ENCODE data around the gene HYOU1.
"Not testable (repeated sequence)": the region's sequence is repeated elsewhere in the genome, so short reads cannot be mapped to it uniquely, and the experiment has no call there.

Gene HYOU1

GRCh38 chr11:119024430-119025098 lies 32.4 kb downstream of the HYOU1 start:
- Mint-ChIP-seq H3K36me3 (ENCODE audit: low read depth) (peaks cover 56% of the 10 kb centered on the region), H3K9me3 (no peaks in the 10 kb centered on the region), H3K27ac (peak overlapping the region; percentile 7 to 95 (median 49)), H3K4me1 (peaks cover 31% of the 10 kb centered on the region), H3K27me3 (ENCODE audit: low read depth) (no peaks in the 10 kb centered on the region), H3K4me3 (peak overlapping the region in 2 of 3 experiments; percentile 29 to 57)
- TF ChIP-seq CTCF (IDR thresholded peaks at IDR 0.05; ENCODE audit: unreplicated experiment in 3 of 3), result no peak

DNA sequence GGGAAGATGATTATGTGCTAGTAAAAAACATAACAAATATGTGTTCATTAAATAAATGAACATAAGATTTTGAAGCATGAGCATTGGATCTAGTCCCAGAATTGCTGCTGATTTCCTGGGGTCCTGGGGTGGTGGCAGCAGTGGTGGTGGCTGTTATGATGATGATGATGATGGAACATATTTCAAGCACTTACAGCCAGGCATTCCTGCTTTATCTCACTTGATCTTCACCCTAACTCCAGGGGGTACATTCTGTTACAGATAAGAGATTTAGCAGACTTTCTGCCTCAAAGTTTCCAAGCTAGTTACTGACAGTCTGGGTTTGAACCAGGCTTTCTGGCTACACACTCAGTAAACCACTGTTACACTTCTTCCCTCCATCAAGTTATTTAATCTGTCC lies 33.3 kb downstream of the HYOU1 start:
- Mint-ChIP-seq H3K4me1 (peaks cover 23% of the 10 kb centered on the region), H3K4me3 (peak overlapping the region in 1 of 3 experiments; percentile 5), H3K27me3 (ENCODE audit: low read depth) (no peaks in the 10 kb centered on the region), H3K9me3 (no peaks in the 10 kb centered on the region), H3K36me3 (ENCODE audit: low read depth) (peaks cover 51% of the 10 kb centered on the region), H3K27ac (peak overlapping the region in 1 of 3 experiments; percentile 1)
- no peak for TF ChIP-seq CTCF (IDR thresholded peaks at IDR 0.05; ENCODE audit: unreplicated experiment in 3 of 3)

DNA sequence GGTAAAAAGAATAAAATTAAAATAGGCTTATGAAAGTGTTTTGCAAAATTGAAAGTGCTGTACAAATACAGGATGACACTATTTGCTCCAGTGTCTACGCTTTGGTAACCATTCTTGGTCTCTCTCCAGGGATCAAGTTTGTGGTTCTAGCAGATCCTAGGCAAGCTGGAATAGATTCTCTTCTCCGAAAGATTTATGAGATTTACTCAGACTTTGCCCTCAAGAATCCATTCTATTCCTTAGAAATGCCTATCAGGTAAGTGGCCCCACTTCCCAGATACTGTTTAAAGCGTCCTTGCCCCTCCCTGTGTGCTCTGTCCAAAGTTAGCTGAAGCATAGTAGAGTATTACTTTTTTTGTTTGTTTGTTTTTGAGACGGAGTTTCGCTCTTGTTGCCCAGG lies 35.4 kb downstream of the HYOU1 start:
- H3K4me3 Mint-ChIP-seq, result peak overlapping the region; percentile 66 to 78 (median 71)
- H3K9me3 Mint-ChIP-seq, result no peaks in the 10 kb centered on the region
- no peaks in the 10 kb centered on the region for H3K27me3 Mint-ChIP-seq (ENCODE audit: low read depth)
- no peak for TF ChIP-seq CTCF (IDR thresholded peaks at IDR 0.05; ENCODE audit: unreplicated experiment in 3 of 3)
- peak overlapping the region in 2 of 3 experiments; percentile 28 to 38 for H3K27ac Mint-ChIP-seq
- peaks cover 22% of the 10 kb centered on the region for H3K4me1 Mint-ChIP-seq
- H3K36me3 Mint-ChIP-seq (ENCODE audit: low read depth), result peaks cover 56% of the 10 kb centered on the region

- Mint-ChIP-seq H3K36me3 (ENCODE audit: low read depth) (peaks cover 64% of the 10 kb centered on the region), H3K9me3 (no peaks in the 10 kb centered on the region), H3K4me1 (peaks cover 22% of the 10 kb centered on the region), H3K27me3 (ENCODE audit: low read depth) (no peaks in the 10 kb centered on the region), H3K4me3 (peak overlapping the region; percentile 99 to 100 (median 99)), H3K27ac (peak overlapping the region; percentile 96 to 100 (median 99))
- no peak for TF ChIP-seq CTCF (IDR thresholded peaks at IDR 0.05; ENCODE audit: unreplicated experiment in 3 of 3)
Observed at GRCh38 chr11:119019996-119020395, 37.0 kb downstream of the HYOU1 start.

DNA sequence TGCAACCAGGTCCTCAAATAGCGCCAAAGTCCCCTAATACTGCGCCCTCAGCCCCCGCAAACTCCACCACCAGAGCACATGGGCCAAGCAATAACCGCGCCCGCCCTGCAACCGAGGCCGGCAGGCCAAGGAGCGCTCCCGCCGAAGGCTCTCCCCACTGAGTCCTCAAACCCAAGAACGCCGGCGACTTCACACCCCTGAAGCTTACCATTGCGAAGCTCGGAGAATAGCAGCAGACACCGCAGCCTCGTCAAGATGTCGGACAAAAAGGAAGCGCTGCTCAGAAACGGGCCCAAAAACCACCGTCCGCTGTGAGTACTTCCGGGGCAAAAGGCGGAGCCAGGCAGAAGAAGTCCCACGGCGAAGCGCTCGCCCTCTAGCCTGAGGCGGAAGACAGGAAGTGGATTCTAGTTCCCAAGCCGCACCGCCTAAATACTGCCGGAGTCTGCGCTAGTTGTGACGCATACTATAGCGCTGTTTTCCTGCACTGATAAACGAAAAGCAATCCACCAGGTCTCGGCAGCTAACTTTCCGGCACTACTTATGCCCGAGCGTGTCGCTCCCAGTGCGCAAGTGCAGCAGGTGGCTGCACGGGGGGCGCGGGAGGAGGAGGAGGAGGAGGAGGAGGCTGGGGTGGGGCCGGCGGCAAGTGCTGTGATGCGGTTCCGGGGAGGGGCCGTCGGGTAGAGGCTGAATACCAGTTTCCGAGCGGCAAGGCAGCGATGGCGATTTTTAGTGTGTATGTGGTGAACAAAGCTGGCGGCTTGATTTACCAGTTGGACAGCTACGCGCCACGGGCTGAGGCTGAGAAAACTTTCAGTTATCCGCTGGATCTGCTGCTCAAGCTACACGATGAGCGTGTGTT lies 38.7 kb downstream of the HYOU1 start, which contains the start of the genes RPS25 and TRAPPC4:
TSS of gene RPS25 (minus strand) at position 270 of the 865 bp plus-strand sequence. CDS start at position 211, 59 bp downstream.
TSS of gene TRAPPC4 (plus strand) at position 693 of the 865 bp plus-strand sequence. CDS start at position 723, 30 bp downstream.
- H3K9me3 Mint-ChIP-seq, result no peaks in the 10 kb centered on the region
- H3K27me3 Mint-ChIP-seq (ENCODE audit: low read depth), result no peaks in the 10 kb centered on the region
- peak within 1 kb of the TSS; percentile 99 to 100 (median 99) for H3K4me3 Mint-ChIP-seq
- H3K36me3 Mint-ChIP-seq (ENCODE audit: low read depth), result peaks cover 61% of the 10 kb centered on the region
- H3K27ac Mint-ChIP-seq, result peak within 1 kb of the TSS; percentile 96 to 100 (median 99)
- peaks cover 22% of the 10 kb centered on the region for H3K4me1 Mint-ChIP-seq
- TF ChIP-seq CTCF (IDR thresholded peaks at IDR 0.05; ENCODE audit: unreplicated experiment in 3 of 3), result no peak

GRCh38 chr11:119017377-119017776 lies 39.6 kb downstream of the HYOU1 start:
- Mint-ChIP-seq H3K4me3 (peak overlapping the region; percentile 99 to 100 (median 99)), H3K27ac (peak overlapping the region; percentile 96 to 100 (median 99)), H3K36me3 (ENCODE audit: low read depth) (peaks cover 66% of the 10 kb centered on the region), H3K4me1 (peaks cover 22% of the 10 kb centered on the region)
- not testable (repeated sequence) for H3K9me3 Mint-ChIP-seq; H3K27me3 Mint-ChIP-seq (ENCODE audit: low read depth)

Measured in nephron (organoid).